HG03565 (cell line): ENCODE data around the gene PRKCB.
"Not testable (repeated sequence)": the region's sequence is repeated elsewhere in the genome, so short reads cannot be mapped to it uniquely, and the experiment has no call there.

Source experiments
- ATAC-seq: cut with Tn5 transposase; IDR thresholded peaks from one replicate; pipeline ENCODE4 v1.9.1; 2021; ENCODE audit warnings: mild to moderate bottlenecking, moderate library complexity; ENCODE audit not compliant: unreplicated experiment

The PRKCB gene

GRCh38 chr16:24151482-24151939 is 315.7 kb downstream of the PRKCB start:
- ATAC-seq, result no peak

GRCh38 chr16:24152048-24152447 is 316.3 kb downstream of the PRKCB start:
- not testable (repeated sequence) for ATAC-seq

GRCh38 chr16:24152826-24153225 is 317.0 kb downstream of the PRKCB start:
- ATAC-seq, result no peak

- ATAC-seq, result no peak
Measured at GRCh38 chr16:24156777-24157176, 321.0 kb downstream of the PRKCB start.

GRCh38 chr16:24163935-24164334 is 328.2 kb downstream of the PRKCB start:
- ATAC-seq, result no peak

- ATAC-seq, result no peak
Measured at GRCh38 chr16:24164416-24164815, 328.6 kb downstream of the PRKCB start.

- ATAC-seq, result no peak
Measured at GRCh38 chr16:24165273-24165672, 329.5 kb downstream of the PRKCB start.

- no peak for ATAC-seq
Measured at GRCh38 chr16:24166661-24167528, 331.1 kb downstream of the PRKCB start.

- no peak for ATAC-seq
Measured at GRCh38 chr16:24168856-24169255, 333.1 kb downstream of the PRKCB start.

- ATAC-seq, result no peak
Measured at GRCh38 chr16:24170407-24170806, 334.6 kb downstream of the PRKCB start.

GRCh38 chr16:24174504-24174903 is 338.7 kb downstream of the PRKCB start:
- ATAC-seq, result no peak

GRCh38 chr16:24174957-24175356 is 339.2 kb downstream of the PRKCB start:
- no peak for ATAC-seq

- no peak for ATAC-seq
Measured at GRCh38 chr16:24178496-24178895, 342.7 kb downstream of the PRKCB start.

- no peak for ATAC-seq
Measured at GRCh38 chr16:24180451-24180850, 344.7 kb downstream of the PRKCB start.

- no peak for ATAC-seq
Measured at GRCh38 chr16:24188021-24188542, 352.3 kb downstream of the PRKCB start.

GRCh38 chr16:24188751-24189318 is 353.1 kb downstream of the PRKCB start:
- ATAC-seq, result no peak

GRCh38 chr16:24189941-24190340 is 354.2 kb downstream of the PRKCB start:
- no peak for ATAC-seq

GRCh38 chr16:24191876-24192402 is 356.2 kb downstream of the PRKCB start:
- no peak for ATAC-seq

- no peak for ATAC-seq
Measured at GRCh38 chr16:24195221-24195620, 359.4 kb downstream of the PRKCB start.

GRCh38 chr16:24198807-24199533 is 363.2 kb downstream of the PRKCB start:
- no peak for ATAC-seq

- ATAC-seq, result no peak
Measured at GRCh38 chr16:24203675-24204074, 367.9 kb downstream of the PRKCB start.
